IMR-90 (cell line): Measurements from ENCODE around the gene VAV3. TPM values are rescaled to one million over a fixed set of nuclear protein-coding genes. Genes with fewer than 3 reads are reported as not detected.

Source experiments
- ATAC-seq: fragments of 200-7000 bp; cut with Tn5 transposase; 2 replicates; pipeline ENCODE4 v1.9.1; 2020; ENCODE audit warnings: low read depth, mild to moderate bottlenecking, moderate library complexity
- BruUV-seq: library from RNA; stranded (reverse); fragments of 400-500 nt; replicated peaks from 2 replicates; lab custom pipeline; 2021; lab: Mats Ljungman, UMichigan
- CTCF ChIA-PET: fragments of 300-600 bp; formaldehyde crosslinking; extraction: SDS; loops from one replicate; lab custom pipeline; 2021; ENCODE audit warnings: antibody characterized with exemption; lab: Yijun Ruan, JAX
- POLR2A ChIA-PET: fragments of 300-600 bp; sonication (Branson Sonifier 250); formaldehyde crosslinking; loops from one replicate; lab custom pipeline; 2022; ENCODE audit warnings: antibody characterized with exemption; ENCODE audit not compliant: unreplicated experiment; lab: Charles Lee
- DNase-seq: peaks from one replicate; pipeline ENCODE4 v3.0.0; 2013
- H2AFZ ChIP-seq: replicated peaks from 2 replicates; pipeline ENCODE3; 2013; ENCODE audit warnings: low read length, mild to moderate bottlenecking; ENCODE audit not compliant: poor library complexity
- H2AK5ac ChIP-seq: 2 replicates; pipeline ENCODE4 v1.6.1; 2013; ENCODE audit warnings: low read depth, low read length, inconsistent platforms
- H2AK9ac ChIP-seq: replicated peaks from 2 replicates; pipeline ENCODE3; 2013; ENCODE audit warnings: mild to moderate bottlenecking, low read depth, low read length, moderate library complexity; ENCODE audit not compliant: poor library complexity
- H2BK120ac ChIP-seq: 2 replicates; pipeline ENCODE4 v1.6.1; 2013; ENCODE audit warnings: low read depth, low read length, inconsistent platforms
- H2BK15ac ChIP-seq: 3 replicates; pipeline ENCODE4 v1.6.1; 2013; ENCODE audit warnings: low read depth, low read length, inconsistent platforms
- H2BK20ac ChIP-seq: 2 replicates; pipeline ENCODE4 v1.6.1; 2013; ENCODE audit warnings: low read depth, mild to moderate bottlenecking, inconsistent platforms, low read length, moderate library complexity
- H2BK5ac ChIP-seq: 2 replicates; pipeline ENCODE4 v1.6.1; 2013; ENCODE audit warnings: mild to moderate bottlenecking, low read depth, low read length, inconsistent platforms; ENCODE audit not compliant: poor library complexity, severe bottlenecking
- H3K14ac ChIP-seq: replicated peaks from 2 replicates; pipeline ENCODE4 v1.6.1; 2013; ENCODE audit warnings: low read depth, low read length, inconsistent platforms
- H3K18ac ChIP-seq: 2 replicates; pipeline ENCODE4 v1.6.1; 2013; ENCODE audit warnings: low read depth, low read length, control low read depth
- H3K23ac ChIP-seq: 2 replicates; pipeline ENCODE4 v1.6.1; 2013; ENCODE audit warnings: low read depth, low read length, inconsistent platforms
- H3K27ac ChIP-seq: 2 replicates; pipeline ENCODE4 v1.5.1; 2013; ENCODE audit warnings: mild to moderate bottlenecking, control low read depth, low read length; ENCODE audit not compliant: insufficient read depth
- H3K27me3 ChIP-seq: 2 replicates; pipeline ENCODE4 v1.6.1; 2013; ENCODE audit warnings: low read length; ENCODE audit not compliant: control insufficient read depth, insufficient read depth
- H3K36me3 ChIP-seq: 2 replicates; pipeline ENCODE4 v1.6.1; 2013; ENCODE audit warnings: low read length, mixed read lengths; ENCODE audit not compliant: control insufficient read depth, insufficient read depth
- H3K4ac ChIP-seq: 2 replicates; pipeline ENCODE4 v1.6.1; 2013; ENCODE audit warnings: low read depth, low read length, inconsistent platforms
- H3K4me1 ChIP-seq: 2 replicates; pipeline ENCODE4 v1.6.1; 2013; ENCODE audit warnings: low read length, mixed read lengths; ENCODE audit not compliant: control insufficient read depth, insufficient read depth
- H3K4me2 ChIP-seq: 2 replicates; pipeline ENCODE4 v1.6.1; 2013; ENCODE audit warnings: low read depth, mild to moderate bottlenecking, control low read depth, low read length, moderate library complexity
- H3K4me3 ChIP-seq: 2 replicates; pipeline ENCODE4 v1.5.1; 2013; ENCODE audit warnings: low read depth, mild to moderate bottlenecking, control low read depth, low read length, moderate library complexity; ENCODE audit not compliant: insufficient read depth
- H3K56ac ChIP-seq: 2 replicates; pipeline ENCODE4 v1.6.1; 2013; ENCODE audit warnings: low read length, inconsistent platforms; ENCODE audit not compliant: insufficient read depth; ENCODE audit errors: extremely low read depth
- H3K79me1 ChIP-seq, 2 experiments: 2 replicates each; pipeline ENCODE4 v1.6.1; 2013; ENCODE audit warnings: low read length in 2 of 2, inconsistent platforms in 1 of 2, low read depth in 1 of 2
- H3K9ac ChIP-seq: 2 replicates; pipeline ENCODE4 v1.6.1; 2013; ENCODE audit warnings: low read depth, low read length, control low read depth
- H3K9me1 ChIP-seq: 2 replicates; pipeline ENCODE4 v1.6.1; 2013; ENCODE audit warnings: low read length, inconsistent platforms; ENCODE audit not compliant: insufficient read depth
- H3K9me3 ChIP-seq: 2 replicates; pipeline ENCODE4 v1.6.1; 2013; ENCODE audit warnings: low read length; ENCODE audit not compliant: control insufficient read depth, insufficient read depth
- H4K20me1 ChIP-seq: 2 replicates; pipeline ENCODE4 v1.6.1; 2013; ENCODE audit warnings: low read length, inconsistent platforms; ENCODE audit not compliant: insufficient read depth
- H4K5ac ChIP-seq: 2 replicates; pipeline ENCODE4 v1.6.1; 2013; ENCODE audit warnings: mild to moderate bottlenecking, low read depth, low read length, control low read depth
- H4K8ac ChIP-seq, 2 experiments: 2 replicates each; pipeline ENCODE4 v1.6.1; 2013; ENCODE audit warnings: low read depth in 2 of 2, low read length in 2 of 2, control low read depth in 1 of 2, inconsistent platforms in 1 of 2
- H4K91ac ChIP-seq: 2 replicates; pipeline ENCODE4 v1.6.1; 2013; ENCODE audit warnings: low read depth, low read length, inconsistent platforms; ENCODE audit not compliant: insufficient read depth
- MAFK ChIP-seq: IDR thresholded peaks from 2 replicates; pipeline ENCODE4 v1.6.1; 2012; ENCODE audit warnings: low read depth, low read length, improper control_type of control experiment
- WGBS, 2 experiments: methylation state at CpG; one replicate each; pipeline versions ENCODE4 v1.1.5 to v1.1.7; 2013; ENCODE audit warnings: missing lambda C conversion rate in 2 of 2; ENCODE audit not compliant: insufficient read length in 1 of 2; ENCODE audit errors: extremely low coverage in 2 of 2; 5-methylcytosine and 5-hydroxymethylcytosine counted together
- dilution Hi-C: fragments of 300-500 bp; cut with HindIII; formaldehyde crosslinking; loops from one replicate; pipeline ENCODE4 v1.14.3; 2018; ENCODE audit warnings: low sequenced_read_pairs; ENCODE audit not compliant: unreplicated experiment
- in situ Hi-C: fragments of 300-500 bp; cut with MboI; formaldehyde crosslinking; loops from 3 replicates; pipeline ENCODE4 v1.14.3; 2019; ENCODE audit warnings: low sequenced_read_pairs, inconsistent platforms, mixed read lengths
- intact Hi-C: fragments of 100-400 bp; cut with micrococcal nuclease; formaldehyde crosslinking; loops from 2 replicates; pipeline ENCODE4 v1.10.0; 2022
- polyA plus RNA-seq, 3 experiments: library from polyadenylated mRNA; depleted of rRNA; stranded (reverse); fragments of >200 nt; gene quantifications; 2 replicates each; pipeline ENCODE4 v1.2.3, GENCODE V29; 2012; ENCODE audit warnings: low replicate concordance in 1 of 3
- total RNA-seq: library from RNA; depleted of rRNA; stranded (reverse); fragments of >200 nt; gene quantifications from 2 replicates; pipeline ENCODE4 v1.2.3, GENCODE V29; 2012

VAV3 gene
- total and polyA plus RNA-seq, 2 of the 4 experiments (the other 2 are of a cell fraction) = 0.12 to 0.18 TPM

DNA sequence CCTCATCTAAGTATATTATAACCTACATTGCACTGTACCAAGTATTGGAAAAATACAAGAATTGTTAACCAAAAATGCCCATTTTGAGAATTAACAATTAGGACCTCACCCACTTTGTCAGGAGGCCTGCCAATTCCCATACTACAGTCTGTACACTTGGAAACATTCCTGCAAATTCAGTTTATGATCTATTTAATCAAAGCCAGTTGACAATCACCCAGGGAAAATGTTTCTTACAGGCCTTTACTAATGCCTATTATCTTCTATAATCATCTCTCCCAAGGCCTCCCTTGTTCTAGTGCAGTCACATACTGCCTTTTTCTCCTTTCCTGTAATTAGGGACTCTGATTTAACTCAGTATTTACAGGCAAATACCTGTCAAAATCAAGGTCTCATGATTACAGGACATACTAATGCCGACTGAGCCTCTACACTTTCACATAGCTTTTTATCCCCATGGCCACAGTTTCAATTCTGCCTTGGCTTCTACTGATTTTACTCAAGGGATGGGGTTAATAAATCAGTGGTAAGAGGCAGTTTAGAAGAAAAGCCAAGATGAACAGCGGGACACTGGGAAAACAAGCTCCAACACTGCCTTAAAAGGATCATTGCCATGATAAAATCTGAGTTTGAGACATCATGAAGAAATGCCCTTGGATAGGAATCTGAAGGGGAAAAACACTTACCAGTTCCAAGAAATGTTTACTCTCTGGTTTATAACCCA is 338.7 kb downstream of the VAV3 start:
- Histone ChIP-seq H4K5ac (no peak overlapping the region), H3K27ac (no peak overlapping the region), H4K91ac (no peak overlapping the region), H4K8ac (no peak overlapping the region), H2AFZ (no peak overlapping the region), H2BK5ac (no peak overlapping the region), H2AK5ac (no peak overlapping the region), H3K79me1 (no peaks in the 10 kb centered on the region), H3K14ac (no peak overlapping the region), H3K4ac (no peak overlapping the region), H2BK120ac (no peak overlapping the region), H3K23ac (no peak overlapping the region), H3K9me1 (no peaks in the 10 kb centered on the region), H3K9me3 (no peaks in the 10 kb centered on the region), H2BK20ac (no peak overlapping the region), H3K56ac (no peak overlapping the region), H3K18ac (no peak overlapping the region), H3K36me3 (no peaks in the 10 kb centered on the region), H3K4me1 (no peaks in the 10 kb centered on the region), H3K27me3 (no peaks in the 10 kb centered on the region), H3K9ac (no peak overlapping the region), H4K20me1 (no peaks in the 10 kb centered on the region), H2AK9ac (no peak overlapping the region), H2BK15ac (no peak overlapping the region), H3K4me3 (no peak overlapping the region), H3K4me2 (no peak overlapping the region)
- no TSS peak for BruUV-seq
- intact Hi-C loops (no loop called here), in situ Hi-C loops (no loop called here), dilution Hi-C loops (no loop called here)
- DNase-seq (no peak), ATAC-seq (no peak)
- ChIA-PET POLR2A (no interaction called here), CTCF (no interaction called here)
- no peak for TF ChIP-seq MAFK
- WGBS, 2 experiments = no CpG with 5 or more reads among the region's 2 CpGs
